Right lobe of liver (tissue), 4 donors: ENCODE data around the gene TAOK1.

Source experiments
- CTCF ChIP-seq, 4 donors: fragments of 200-600 bp in 3 of 4; fragments of 450-650 bp in 1 of 4; IDR thresholded peaks; one replicate each; pipeline versions ENCODE4 v1.5.1 to v1.8.0; 2016 to 2022; ENCODE audit warnings: antibody characterized with exemption in 4 of 4, mild to moderate bottlenecking in 2 of 4
- POLR2A ChIP-seq: fragments of 450-650 bp; IDR thresholded peaks from one replicate; pipeline ENCODE4 v1.6.1; 2017; ENCODE audit warnings: antibody characterized with exemption, mild to moderate bottlenecking
- donor health status: DM: no; HTN: no; CAD: no.
- donor health status: DM: no; HTN: no; CAD: no.
- donor health status: DM: no; HTN: yes; CAD: no.

- no peak for TF ChIP-seq CTCF (IDR thresholded peaks at IDR 0.05)
- TF ChIP-seq POLR2A: peak; percentile 19
Observed at GRCh38 chr17:29561554-29562517, 171.7 kb downstream of the TAOK1 start.
